Prostate gland (tissue), 2 donors: Measurements from ENCODE around the gene FN3K. TPM values are rescaled to one million over a fixed set of nuclear protein-coding genes. Genes with fewer than 3 reads are reported as not detected.

Experiments used
- DNase-seq: peaks from one replicate; pipeline ENCODE4 v3.0.0-alpha.2; 2019; ENCODE audit warnings: low spot score
- H3K27ac ChIP-seq, 2 donors: fragments of 200-600 bp; sonication (generic); 2 replicates each; pipeline ENCODE4 v1.5.1; 2017 to 2019
- H3K27me3 ChIP-seq: fragments of 200-600 bp; sonication (generic); replicated peaks from 2 replicates; pipeline ENCODE4 v1.5.1; 2019; ENCODE audit not compliant: insufficient read depth
- H3K36me3 ChIP-seq, 2 donors: fragments of 200-600 bp; sonication (generic); 1 replicate in 1 of 2; 2 replicates in 1 of 2; pipeline versions ENCODE4 v1.5.1 to v1.8.1; 2017 to 2019
- H3K4me1 ChIP-seq: fragments of 200-600 bp; sonication (generic); replicated peaks from 2 replicates; pipeline ENCODE4 v1.5.1; 2019
- H3K4me3 ChIP-seq, 2 donors: fragments of 200-600 bp; sonication (generic); 2 replicates each; pipeline ENCODE4 v1.5.1; 2017 to 2019
- H3K9me3 ChIP-seq: fragments of 200-600 bp; sonication (generic); 2 replicates; pipeline ENCODE4 v1.5.1; 2017
- POLR2A ChIP-seq: fragments of 450-650 bp; IDR thresholded peaks from one replicate; pipeline ENCODE4 v1.6.1; 2016; ENCODE audit warnings: antibody characterized with exemption, mild to moderate bottlenecking
- POLR2AphosphoS5 ChIP-seq: sonication (generic); formaldehyde crosslinking; IDR thresholded peaks from one replicate; pipeline ENCODE4 v1.6.1; 2017; ENCODE audit warnings: antibody characterized with exemption
- WGBS: methylation state at CpG from one replicate; pipeline ENCODE4 v1.1.5; 2018; 5-methylcytosine and 5-hydroxymethylcytosine counted together
- intact Hi-C: fragments of 100-400 bp; cut with DNase I; formaldehyde crosslinking; loops from one replicate; pipeline ENCODE4 v1.14.2; 2022
- total RNA-seq, 2 donors: library from RNA; depleted of rRNA; stranded (reverse); fragments of >200 nt; gene quantifications; one replicate each; pipeline ENCODE4 v1.1.0, GENCODE V29; 2016
- TF ChIP-seq, protein P1 (sequence below), 4 experiments: fragments of 200-600 bp in 2 of 4; fragments of 450-650 bp in 2 of 4; sonication (generic) in 2 of 4; IDR thresholded peaks; 1 replicate in 3 of 4; 2 replicates in 1 of 4; pipeline ENCODE4 v1.5.1; 2016 to 2019; ENCODE audit warnings: antibody characterized with exemption in 4 of 4, mild to moderate bottlenecking in 2 of 4, moderate library complexity in 2 of 4

Gene FN3K
- total RNA-seq, 2 donors from 2014 or later = 16.9 to 32.2 TPM

DNA sequence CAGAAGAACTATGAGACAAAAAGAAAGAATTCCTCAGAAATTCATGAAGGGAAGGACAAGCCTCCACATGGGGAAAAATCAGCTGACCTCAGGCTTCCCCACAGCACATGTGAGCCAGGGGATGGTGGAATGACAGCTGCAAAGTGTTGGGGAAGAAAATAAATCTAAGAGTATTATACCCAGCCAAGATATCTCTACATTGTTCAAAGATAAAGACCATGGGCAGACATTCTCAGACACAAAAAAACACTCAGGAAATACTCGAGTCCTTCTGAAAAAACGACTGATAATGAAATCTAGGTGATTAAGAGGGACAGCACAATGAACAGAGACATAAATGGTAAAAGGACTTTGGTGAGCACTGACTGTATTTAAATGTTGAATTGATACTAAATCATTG, 40.8 kb upstream of the FN3K start:
- WGBS = 81% methylated on average over 2 of the region's 2 CpGs

DNA sequence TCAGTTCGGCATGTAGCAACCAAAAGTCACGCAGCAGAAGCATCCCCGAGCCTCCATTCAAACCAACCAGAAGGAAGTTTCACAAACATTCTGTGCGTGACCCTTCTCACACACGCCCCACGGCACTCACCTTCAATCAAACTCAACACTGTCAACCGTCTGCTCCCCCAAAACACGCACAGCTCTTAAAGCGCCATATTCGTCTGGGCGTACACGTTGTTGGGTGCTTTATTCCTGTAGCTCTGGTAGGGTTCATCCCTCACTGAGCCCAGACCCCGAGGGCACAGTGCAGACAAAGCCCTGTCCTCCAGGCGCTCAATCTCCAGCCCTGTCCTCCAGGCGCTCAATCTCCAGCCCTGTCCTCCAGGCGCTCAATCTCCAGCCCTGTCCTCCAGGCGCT, 39.2 kb upstream of the FN3K start:
- Histone ChIP-seq H3K4me3 (no peak overlapping the region), H3K4me1 (peaks cover 9% of the 10 kb centered on the region), H3K36me3 (no peaks in the 10 kb centered on the region), H3K27me3 (no peaks in the 10 kb centered on the region), H3K9me3 (no peaks in the 10 kb centered on the region), H3K27ac (no peak overlapping the region)
- intact Hi-C loops = no loop called here
- TF ChIP-seq, protein P1, sequence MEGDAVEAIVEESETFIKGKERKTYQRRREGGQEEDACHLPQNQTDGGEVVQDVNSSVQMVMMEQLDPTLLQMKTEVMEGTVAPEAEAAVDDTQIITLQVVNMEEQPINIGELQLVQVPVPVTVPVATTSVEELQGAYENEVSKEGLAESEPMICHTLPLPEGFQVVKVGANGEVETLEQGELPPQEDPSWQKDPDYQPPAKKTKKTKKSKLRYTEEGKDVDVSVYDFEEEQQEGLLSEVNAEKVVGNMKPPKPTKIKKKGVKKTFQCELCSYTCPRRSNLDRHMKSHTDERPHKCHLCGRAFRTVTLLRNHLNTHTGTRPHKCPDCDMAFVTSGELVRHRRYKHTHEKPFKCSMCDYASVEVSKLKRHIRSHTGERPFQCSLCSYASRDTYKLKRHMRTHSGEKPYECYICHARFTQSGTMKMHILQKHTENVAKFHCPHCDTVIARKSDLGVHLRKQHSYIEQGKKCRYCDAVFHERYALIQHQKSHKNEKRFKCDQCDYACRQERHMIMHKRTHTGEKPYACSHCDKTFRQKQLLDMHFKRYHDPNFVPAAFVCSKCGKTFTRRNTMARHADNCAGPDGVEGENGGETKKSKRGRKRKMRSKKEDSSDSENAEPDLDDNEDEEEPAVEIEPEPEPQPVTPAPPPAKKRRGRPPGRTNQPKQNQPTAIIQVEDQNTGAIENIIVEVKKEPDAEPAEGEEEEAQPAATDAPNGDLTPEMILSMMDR (IDR thresholded peaks at IDR 0.05) = no peak
- TF ChIP-seq POLR2A (no peak), POLR2AphosphoS5 (no peak)
- no peak for DNase-seq
- 96% methylated on average over 15 of the region's 17 CpGs for WGBS

More for the DNA sequence above, 40.8 kb upstream of the FN3K start:
- no peaks in the 10 kb centered on the region for H3K27me3 ChIP-seq
- H3K36me3 ChIP-seq = no peaks in the 10 kb centered on the region
- intact Hi-C loops = no loop called here
- TF ChIP-seq POLR2A (no peak), POLR2AphosphoS5 (no peak)
- TF ChIP-seq, protein P1 (IDR thresholded peaks at IDR 0.05) = no peak
- no peak for DNase-seq
- H3K27ac ChIP-seq = no peak overlapping the region
- H3K9me3 ChIP-seq = no peaks in the 10 kb centered on the region
- H3K4me1 ChIP-seq = peaks cover 9% of the 10 kb centered on the region
- H3K4me3 ChIP-seq = no peak overlapping the region

DNA sequence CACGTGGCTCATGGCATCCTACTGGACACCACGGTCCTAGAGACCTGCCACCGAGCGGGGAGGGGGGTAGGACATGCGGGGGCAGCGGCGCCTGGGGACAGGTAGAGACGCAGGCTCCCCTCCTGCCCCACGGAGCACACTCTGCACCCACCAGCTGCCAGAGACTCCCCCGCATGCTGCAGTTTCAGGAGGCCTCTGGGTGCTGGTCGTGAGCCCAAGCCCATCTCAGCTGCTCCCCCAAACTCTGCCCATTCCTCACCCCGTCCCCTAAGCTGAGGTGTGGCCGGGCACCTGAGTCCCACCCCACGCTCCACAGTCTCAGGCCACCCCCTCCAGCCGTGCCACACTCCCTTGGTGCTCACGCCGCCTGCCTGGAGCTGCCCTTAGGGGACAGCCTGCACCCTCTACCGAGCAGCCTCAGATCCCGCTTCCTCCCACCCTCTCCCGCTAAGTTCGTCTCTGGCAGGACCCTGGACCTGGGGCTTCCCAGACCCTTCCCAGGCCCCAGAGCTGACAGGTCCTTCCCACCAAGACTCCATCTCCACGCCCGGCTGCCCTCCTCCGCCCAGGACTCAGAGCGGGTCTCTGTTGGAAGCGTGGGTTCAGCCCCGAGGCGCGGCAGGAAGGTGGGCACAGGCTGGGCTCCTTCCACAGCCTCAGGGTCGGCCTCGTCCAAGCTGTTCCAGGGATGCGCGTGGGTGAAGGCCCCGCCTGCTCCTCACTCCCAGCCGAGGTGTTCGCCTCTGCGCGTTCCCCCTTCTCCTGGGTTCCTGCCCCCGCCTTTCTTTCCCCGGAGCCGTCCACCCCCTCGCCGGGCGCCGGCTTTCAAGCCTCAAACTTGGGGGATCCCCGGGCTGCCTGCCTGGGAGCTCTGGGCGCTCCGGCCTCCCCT, 38.3 kb upstream of the FN3K start:
- intact Hi-C loops = no loop called here
- H3K9me3 ChIP-seq = no peaks in the 10 kb centered on the region
- H3K36me3 ChIP-seq = no peaks in the 10 kb centered on the region
- no peak for DNase-seq
- H3K4me3 ChIP-seq = peak overlapping the region; percentile 76 to 83
- peaks cover 12% of the 10 kb centered on the region for H3K4me1 ChIP-seq
- 23% methylated on average over 42 of the region's 48 CpGs for WGBS
- H3K27me3 ChIP-seq = no peaks in the 10 kb centered on the region
- TF ChIP-seq POLR2AphosphoS5 = no peak
- no peak for TF ChIP-seq POLR2A
- TF ChIP-seq, protein P1 (IDR thresholded peaks at IDR 0.05) = no peak
- peak overlapping the region in 1 of 2 donors; percentile 67 for H3K27ac ChIP-seq

DNA sequence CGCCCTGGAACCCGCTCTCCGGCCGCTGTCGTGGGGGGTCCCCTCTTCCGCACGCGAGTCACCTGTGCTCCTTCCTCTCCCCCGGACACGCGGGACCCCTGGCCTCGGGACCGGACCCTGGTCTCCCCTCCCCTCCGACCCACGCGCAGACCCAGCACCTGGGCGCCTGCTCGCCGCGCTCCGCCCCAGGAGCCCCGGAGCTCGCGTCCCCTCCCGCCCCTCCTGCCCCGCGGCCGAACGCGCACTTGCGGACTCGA, 37.7 kb upstream of the FN3K start:
- 2% methylated on average over 20 of the region's 32 CpGs for WGBS
- Histone ChIP-seq H3K9me3 (no peaks in the 10 kb centered on the region), H3K36me3 (no peaks in the 10 kb centered on the region), H3K4me3 (peak overlapping the region; percentile 76 to 83), H3K27ac (peak overlapping the region in 1 of 2 donors; percentile 67), H3K4me1 (peaks cover 12% of the 10 kb centered on the region), H3K27me3 (no peaks in the 10 kb centered on the region)
- intact Hi-C loops = loop anchor here (2.0 kb wide), 1 partner anchor 49 kb away; the partner anchor contains the start of gene WDR45B
- TF ChIP-seq POLR2AphosphoS5 (no peak), POLR2A (no peak)
- TF ChIP-seq, protein P1 (IDR thresholded peaks at IDR 0.05) = no peak
- no peak for DNase-seq
